ENCODE results near the gene TSPAN9.

The TSPAN9 gene

DNA sequence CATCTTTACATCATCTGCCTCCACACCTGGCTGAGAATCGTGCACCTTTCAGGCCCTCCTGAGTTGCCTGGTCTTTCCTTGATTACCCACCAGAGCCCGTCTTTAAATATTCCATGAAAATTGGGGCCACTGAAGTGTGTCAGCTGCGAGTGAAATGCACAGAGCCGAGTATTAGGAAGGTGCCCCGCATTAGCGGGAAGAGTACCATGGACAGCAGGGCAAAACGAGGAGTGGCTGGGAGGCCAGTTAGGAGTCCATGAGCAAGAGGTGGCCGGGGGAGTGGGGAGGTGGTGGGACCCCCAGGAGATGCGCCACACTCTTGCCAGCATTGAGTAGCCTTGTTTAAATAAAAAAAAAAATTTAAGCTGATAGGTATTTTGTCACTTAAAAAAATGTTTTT, 99.6 kb downstream of the TSPAN9 start:
- no peak for DNase-seq
- no peak overlapping the region for H3K27ac Mint-ChIP-seq
- TF ChIP-seq, protein P1, sequence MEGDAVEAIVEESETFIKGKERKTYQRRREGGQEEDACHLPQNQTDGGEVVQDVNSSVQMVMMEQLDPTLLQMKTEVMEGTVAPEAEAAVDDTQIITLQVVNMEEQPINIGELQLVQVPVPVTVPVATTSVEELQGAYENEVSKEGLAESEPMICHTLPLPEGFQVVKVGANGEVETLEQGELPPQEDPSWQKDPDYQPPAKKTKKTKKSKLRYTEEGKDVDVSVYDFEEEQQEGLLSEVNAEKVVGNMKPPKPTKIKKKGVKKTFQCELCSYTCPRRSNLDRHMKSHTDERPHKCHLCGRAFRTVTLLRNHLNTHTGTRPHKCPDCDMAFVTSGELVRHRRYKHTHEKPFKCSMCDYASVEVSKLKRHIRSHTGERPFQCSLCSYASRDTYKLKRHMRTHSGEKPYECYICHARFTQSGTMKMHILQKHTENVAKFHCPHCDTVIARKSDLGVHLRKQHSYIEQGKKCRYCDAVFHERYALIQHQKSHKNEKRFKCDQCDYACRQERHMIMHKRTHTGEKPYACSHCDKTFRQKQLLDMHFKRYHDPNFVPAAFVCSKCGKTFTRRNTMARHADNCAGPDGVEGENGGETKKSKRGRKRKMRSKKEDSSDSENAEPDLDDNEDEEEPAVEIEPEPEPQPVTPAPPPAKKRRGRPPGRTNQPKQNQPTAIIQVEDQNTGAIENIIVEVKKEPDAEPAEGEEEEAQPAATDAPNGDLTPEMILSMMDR (IDR thresholded peaks at IDR 0.05) = no peak
- H3K9me3 Mint-ChIP-seq = no peaks in the 10 kb centered on the region
- H3K4me1 Mint-ChIP-seq = peaks cover 52% of the 10 kb centered on the region
- peaks cover 8% of the 10 kb centered on the region for H3K27me3 Mint-ChIP-seq (ENCODE audit: low read depth, poor library complexity)
- no peak overlapping the region for H3K4me3 Mint-ChIP-seq
- no peaks in the 10 kb centered on the region for H3K36me3 Mint-ChIP-seq (ENCODE audit: low read depth)

DNA sequence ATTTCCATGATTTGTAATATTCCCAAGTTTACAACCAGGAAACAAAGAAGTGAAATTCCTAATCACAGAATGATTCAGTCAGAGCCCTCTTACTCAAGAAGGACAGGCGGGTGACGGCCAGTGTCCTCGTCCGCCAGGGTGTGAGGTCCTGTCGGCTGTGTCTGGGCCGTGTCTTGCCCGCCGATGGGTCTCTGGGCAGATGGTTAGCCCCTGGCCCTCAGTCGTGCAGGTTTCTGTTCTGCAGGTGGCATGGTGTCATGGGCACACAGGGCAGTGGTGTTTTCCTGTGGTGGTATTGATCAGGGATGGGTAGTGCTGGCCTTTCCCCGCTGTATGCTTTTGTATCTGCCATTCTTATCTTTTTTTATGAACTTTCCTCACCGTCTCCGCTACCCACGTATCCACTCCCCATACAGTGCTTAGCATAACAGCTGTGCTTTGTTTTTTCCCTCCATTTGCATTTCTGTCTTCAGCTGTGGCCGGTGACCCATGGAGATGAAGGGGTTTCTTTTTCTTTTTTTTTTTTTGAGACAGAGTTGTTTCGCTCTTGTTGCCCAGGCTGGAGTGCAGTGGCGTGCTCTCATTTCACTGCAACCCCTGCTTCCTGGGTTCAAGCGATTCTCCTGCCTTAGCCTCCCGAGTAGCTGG, 100.7 kb downstream of the TSPAN9 start:
- TF ChIP-seq, protein P1 (IDR thresholded peaks at IDR 0.05) = no peak
- no peaks in the 10 kb centered on the region for H3K9me3 Mint-ChIP-seq
- no peaks in the 10 kb centered on the region for H3K36me3 Mint-ChIP-seq (ENCODE audit: low read depth)
- peaks cover 40% of the 10 kb centered on the region for H3K4me1 Mint-ChIP-seq
- no peak for DNase-seq
- H3K27ac Mint-ChIP-seq = no peak overlapping the region
- no peak overlapping the region for H3K4me3 Mint-ChIP-seq
- H3K27me3 Mint-ChIP-seq (ENCODE audit: low read depth, poor library complexity) = peaks cover 7% of the 10 kb centered on the region

DNA sequence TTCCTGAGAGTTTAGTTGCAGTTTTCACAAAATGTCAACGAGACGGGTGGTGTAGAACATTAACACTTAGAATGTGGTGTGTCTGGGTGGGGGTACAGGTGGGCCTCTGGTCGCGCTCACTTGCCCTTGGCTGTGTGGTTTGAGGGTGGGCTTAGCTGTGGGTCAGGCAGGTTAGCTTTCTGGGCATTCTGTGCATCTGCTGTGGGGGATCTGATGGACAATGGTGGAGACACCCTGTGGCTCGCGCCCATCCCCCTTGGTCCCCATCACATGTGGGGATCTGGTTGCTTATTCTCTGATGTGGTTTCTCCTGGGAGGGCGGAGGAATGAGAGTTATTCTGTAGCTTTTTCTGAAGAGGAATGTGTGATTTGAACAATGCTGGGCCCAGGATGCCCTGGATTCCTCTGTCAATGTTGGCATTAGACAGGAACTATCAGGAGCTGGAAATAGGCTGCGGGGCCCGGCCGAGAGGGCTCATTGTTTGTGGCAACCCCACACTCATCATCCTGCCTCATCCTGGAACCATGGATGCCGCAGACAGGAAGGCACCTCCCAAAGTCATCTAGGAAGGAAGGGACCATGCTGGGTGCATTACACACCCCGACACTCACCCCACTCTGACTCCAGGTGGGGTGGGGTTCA, 101.6 kb downstream of the TSPAN9 start:
- H3K9me3 Mint-ChIP-seq = no peaks in the 10 kb centered on the region
- no peak overlapping the region for H3K4me3 Mint-ChIP-seq
- H3K4me1 Mint-ChIP-seq = peaks cover 31% of the 10 kb centered on the region
- TF ChIP-seq, protein P1 (IDR thresholded peaks at IDR 0.05) = no peak
- H3K36me3 Mint-ChIP-seq (ENCODE audit: low read depth) = no peaks in the 10 kb centered on the region
- peaks cover 3% of the 10 kb centered on the region for H3K27me3 Mint-ChIP-seq (ENCODE audit: low read depth, poor library complexity)
- H3K27ac Mint-ChIP-seq = peak overlapping the region; percentile 66
- no peak for DNase-seq

DNA sequence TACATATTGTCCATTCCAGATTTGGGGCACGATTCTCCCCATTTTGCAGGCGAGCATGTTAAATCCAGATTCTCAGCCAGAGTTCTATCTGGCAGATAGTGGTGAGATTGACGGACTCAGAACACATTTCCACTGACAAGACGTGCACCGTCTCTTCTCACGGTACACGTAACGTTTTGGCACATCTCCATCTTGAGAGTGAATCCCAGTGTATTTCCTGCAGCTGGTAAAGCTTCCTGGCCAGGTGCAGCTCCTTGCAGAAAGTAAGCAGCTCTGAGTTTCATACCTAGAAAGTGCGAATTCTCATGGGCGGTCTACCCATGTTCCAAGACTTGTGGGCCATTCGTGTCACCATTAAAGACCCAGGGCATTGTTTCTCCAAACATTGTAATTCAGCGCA, 102.6 kb downstream of the TSPAN9 start:
- TF ChIP-seq, protein P1 (IDR thresholded peaks at IDR 0.05) = no peak
- DNase-seq = no peak
- H3K4me1 Mint-ChIP-seq = peaks cover 27% of the 10 kb centered on the region
- no peak overlapping the region for H3K27ac Mint-ChIP-seq
- no peaks in the 10 kb centered on the region for H3K36me3 Mint-ChIP-seq (ENCODE audit: low read depth)
- no peaks in the 10 kb centered on the region for H3K9me3 Mint-ChIP-seq
- H3K27me3 Mint-ChIP-seq (ENCODE audit: low read depth, poor library complexity) = peaks cover 3% of the 10 kb centered on the region
- no peak overlapping the region for H3K4me3 Mint-ChIP-seq

DNA sequence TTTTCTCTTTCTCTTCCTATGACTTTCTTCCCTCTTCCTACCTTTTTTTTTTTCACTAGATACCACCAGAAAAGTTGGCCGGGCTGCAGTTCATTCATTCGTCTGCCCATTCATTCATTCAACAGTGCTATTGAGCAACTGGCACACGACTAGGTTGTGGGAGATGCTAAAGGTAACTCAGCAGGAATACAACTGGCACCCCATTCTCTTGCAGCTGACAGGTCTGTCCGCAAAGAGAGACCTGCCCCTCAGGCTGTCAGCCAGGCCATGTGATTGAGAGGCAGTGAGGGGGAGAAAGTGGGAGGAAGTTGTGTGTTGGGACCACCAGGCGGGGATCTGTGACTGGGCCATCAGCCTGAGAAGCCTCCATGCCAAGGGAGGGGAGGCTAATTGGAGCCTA, 105.2 kb downstream of the TSPAN9 start:
- Mint-ChIP-seq H3K9me3 (no peaks in the 10 kb centered on the region), H3K4me1 (peaks cover 38% of the 10 kb centered on the region), H3K36me3 (ENCODE audit: low read depth) (no peaks in the 10 kb centered on the region), H3K27me3 (ENCODE audit: low read depth, poor library complexity) (peaks cover 3% of the 10 kb centered on the region), H3K27ac (peak overlapping the region; percentile 28), H3K4me3 (no peak overlapping the region)
- TF ChIP-seq, protein P1 (IDR thresholded peaks at IDR 0.05) = no peak
- no peak for DNase-seq

DNA sequence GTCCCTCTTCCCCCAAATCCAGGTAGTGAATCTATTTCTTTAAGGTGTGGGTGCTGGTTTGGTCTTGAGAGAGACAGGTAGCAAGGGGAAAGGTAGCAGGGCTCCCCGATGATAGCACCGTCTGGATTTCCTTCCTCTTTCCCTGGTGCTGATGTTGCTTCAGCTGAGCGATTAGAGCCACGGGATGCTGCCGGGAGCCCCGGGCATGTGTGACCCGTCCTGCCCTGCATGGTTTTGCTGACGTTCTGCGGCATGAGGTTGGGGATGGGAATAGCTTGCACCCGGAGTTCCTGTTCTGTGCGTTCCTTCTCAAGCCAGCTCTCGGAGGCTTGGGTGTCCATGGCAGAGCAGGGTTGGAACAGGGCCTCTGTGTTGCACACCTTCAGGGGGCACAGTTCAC, 107.3 kb downstream of the TSPAN9 start:
- DNase-seq = no peak
- Mint-ChIP-seq H3K36me3 (ENCODE audit: low read depth) (no peaks in the 10 kb centered on the region), H3K4me1 (peaks cover 31% of the 10 kb centered on the region), H3K27ac (no peak overlapping the region), H3K27me3 (ENCODE audit: low read depth, poor library complexity) (no peaks in the 10 kb centered on the region), H3K4me3 (no peak overlapping the region), H3K9me3 (no peaks in the 10 kb centered on the region)
- TF ChIP-seq, protein P1 (IDR thresholded peaks at IDR 0.05) = no peak
